NOMO-1 (cell line): ENCODE data around the gene ZNF587.
"Not testable (repeated sequence)": the region's sequence is repeated elsewhere in the genome, so short reads cannot be mapped to it uniquely, and the experiment has no call there.

Source experiments
- DNase-seq, 2 experiments: peaks; one replicate each; lab custom pipeline; 2025; ENCODE audit not compliant: unreplicated experiment in 2 of 2; lab: John Stamatoyannopoulos, UW

ZNF587 gene

GRCh38 chr19:57886046-57886445 lies 36.4 kb downstream of the ZNF587 start:
- no peak for DNase-seq

DNA sequence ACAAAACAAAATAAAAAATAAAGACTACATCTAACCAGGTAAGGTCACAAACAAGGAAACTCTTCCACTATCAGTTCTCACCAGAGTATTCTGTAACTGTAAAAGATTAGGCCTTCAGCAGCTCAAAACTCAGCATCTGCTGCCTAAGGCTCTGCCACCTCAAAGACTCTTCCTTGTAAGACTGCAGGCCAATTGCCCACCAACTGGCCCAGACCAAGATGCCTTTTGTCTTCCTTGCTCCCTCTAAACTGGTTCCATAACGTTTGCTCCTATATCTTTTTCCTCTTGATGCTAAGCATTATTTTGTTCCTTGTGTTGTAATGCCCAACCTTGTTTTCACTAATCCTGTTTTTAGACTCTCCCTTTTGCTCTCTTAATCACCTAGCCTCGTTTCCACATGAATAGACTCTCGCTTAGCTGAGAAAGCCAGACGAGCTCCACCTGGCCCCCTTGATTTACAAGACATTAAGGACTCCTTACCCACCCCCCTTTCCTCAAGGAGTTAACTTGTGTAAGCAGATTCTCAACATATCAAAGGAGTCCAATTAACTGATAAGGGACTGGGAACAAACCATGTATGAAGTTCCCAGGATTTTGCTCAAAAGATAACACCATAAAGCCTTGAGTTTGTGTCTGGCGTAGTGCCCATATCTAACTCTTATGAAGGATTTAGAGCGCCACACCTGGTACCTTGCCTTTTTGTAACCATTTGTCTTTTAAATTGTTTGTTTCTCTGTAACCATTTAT lies 37.7 kb downstream of the ZNF587 start:
- DNase-seq: no peak

- no peak for DNase-seq
Measured at GRCh38 chr19:57888107-57888559, 38.5 kb downstream of the ZNF587 start.

DNA sequence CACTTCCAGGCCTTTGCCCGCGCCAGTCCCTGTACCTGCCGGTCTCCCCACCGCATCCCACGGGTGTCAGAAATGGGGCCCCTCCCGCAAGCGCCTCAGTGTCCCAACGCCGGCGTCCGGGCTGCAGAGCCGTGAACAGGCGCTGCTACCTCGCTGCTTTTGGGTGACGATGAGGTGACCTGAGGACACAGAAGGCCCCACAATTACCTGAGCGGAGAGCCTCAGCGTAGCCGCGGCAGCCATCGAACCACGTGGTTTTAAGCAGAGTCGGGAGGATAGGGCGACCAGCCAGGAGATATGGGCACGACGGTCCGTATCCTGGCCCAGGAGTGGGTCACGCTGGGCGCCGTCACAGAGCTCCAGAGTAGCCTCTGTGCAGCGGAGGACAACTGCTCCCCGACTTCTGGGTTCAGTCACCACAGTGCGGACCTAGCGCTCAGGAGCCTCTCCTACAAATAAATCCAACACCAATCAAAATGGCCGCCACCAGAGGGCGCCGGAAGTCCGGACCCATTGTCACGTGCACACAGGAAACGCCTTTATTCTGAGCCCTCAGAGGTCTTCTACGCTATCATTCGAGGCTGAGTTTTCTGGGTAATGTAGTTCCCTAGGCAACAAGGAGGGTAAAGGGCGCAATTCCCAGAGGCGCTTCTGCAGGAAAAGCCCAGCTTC lies 39.0 kb downstream of the ZNF587 start, which contains the start of gene ZNF814:
ZNF814 (minus strand) TSS at position 478 of the 672 bp plus-strand sequence; CDS start at position 243, 235 bp downstream.
- DNase-seq: no peak

DNA sequence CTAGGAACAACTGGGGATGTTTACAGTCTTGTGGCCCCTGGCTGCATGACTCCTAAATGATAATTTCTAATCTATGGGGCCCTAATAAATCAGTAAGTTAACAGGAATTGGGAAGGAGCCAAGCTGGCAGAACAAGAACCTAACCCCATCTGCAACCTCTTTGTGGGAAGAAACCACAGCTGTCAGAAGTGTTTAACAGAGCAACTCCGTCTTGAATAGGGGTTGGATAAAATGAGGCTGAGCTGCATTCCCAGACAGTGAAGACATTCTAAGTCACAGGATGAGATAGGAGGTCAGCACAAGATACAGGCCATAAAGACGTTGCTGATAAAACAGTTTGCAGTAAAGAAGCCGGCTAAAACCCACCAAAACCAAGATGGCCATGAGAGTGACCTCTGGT lies 41.0 kb downstream of the ZNF587 start:
- DNase-seq: not testable (repeated sequence)

DNA sequence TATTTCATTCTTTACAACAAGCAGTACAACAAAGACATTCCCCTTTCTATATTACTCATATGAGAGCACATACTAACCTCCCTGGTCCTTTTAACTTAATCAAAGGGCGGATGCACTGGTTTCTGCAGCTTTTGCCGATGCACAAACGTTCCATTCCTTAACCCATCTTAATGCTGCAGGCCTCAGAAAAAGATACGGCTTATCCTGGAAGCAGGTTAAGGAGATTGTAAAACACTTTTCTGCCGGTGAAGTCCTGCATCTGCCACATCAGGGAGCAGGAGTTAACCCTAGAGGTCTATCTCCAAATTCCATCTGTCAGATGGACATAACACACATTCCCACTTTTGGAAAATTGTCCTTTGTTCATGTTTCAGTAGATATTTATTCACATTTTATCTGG lies 50.7 kb downstream of the ZNF587 start:
- no peak for DNase-seq

DNA sequence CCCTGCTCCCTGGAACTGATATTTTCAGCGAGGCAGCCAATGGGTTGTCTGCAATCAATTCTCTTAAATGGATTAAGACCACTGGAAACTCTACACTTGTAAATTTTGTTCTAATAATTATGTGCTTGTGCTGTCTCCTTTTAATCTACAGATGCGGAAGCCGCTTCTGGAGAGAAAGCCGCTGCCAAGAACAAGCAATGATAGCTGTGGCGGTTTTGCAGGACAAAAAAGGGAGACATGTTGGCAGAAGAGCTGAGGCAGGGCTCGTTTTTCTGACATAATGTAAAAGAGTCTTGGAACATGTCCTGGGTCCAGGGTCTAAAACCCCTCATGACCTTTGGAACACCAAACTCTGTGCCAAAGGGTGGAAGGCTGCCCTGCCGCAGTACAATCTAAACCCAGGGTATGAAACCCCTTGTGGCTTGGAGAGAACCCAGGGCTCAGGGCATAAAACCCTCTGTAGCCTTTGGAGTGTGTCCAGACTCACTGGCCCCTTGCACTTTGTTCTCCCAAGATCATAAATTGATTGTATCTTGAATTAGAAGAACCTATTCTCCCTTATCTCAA lies 54.0 kb downstream of the ZNF587 start:
- DNase-seq: no peak

- no peak for DNase-seq
Measured at GRCh38 chr19:57905258-57905657, 55.6 kb downstream of the ZNF587 start.

DNA sequence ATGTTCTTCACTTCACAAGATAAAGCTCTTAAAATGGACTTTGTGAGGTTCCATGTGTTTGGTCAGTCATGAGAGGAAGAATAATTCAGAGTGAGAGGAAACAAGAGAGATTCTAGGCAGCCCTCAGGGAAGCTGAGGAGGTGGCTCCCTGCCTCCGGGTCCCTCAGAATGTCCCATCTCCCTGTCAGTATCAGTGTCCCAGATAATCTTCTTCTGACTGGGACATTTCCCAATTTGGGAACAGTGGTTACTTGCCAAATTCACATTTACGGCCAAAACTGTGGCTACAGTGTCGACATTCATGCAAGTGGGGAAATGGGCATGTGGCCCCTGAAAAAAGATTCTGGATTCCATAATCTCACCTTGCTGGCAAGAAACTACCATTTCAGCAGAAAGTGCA lies 57.7 kb downstream of the ZNF587 start:
- DNase-seq: no peak

- no peak for DNase-seq
Measured at GRCh38 chr19:57914531-57914930, 64.9 kb downstream of the ZNF587 start.
